Measurements from ENCODE around the gene LRP1. TPM values are rescaled to one million over a fixed set of nuclear protein-coding genes. Genes with fewer than 3 reads are reported as not detected.
A peak's percentile ranks its signal among the peaks of the same experiment; 100 is the strongest.

The LRP1 gene
- total and polyA plus RNA-seq, 2 of the 13 experiments (the other 11 are each of a cell fraction or from before 2014, with no cell fraction given): 14.7 to 30.8 TPM

DNA sequence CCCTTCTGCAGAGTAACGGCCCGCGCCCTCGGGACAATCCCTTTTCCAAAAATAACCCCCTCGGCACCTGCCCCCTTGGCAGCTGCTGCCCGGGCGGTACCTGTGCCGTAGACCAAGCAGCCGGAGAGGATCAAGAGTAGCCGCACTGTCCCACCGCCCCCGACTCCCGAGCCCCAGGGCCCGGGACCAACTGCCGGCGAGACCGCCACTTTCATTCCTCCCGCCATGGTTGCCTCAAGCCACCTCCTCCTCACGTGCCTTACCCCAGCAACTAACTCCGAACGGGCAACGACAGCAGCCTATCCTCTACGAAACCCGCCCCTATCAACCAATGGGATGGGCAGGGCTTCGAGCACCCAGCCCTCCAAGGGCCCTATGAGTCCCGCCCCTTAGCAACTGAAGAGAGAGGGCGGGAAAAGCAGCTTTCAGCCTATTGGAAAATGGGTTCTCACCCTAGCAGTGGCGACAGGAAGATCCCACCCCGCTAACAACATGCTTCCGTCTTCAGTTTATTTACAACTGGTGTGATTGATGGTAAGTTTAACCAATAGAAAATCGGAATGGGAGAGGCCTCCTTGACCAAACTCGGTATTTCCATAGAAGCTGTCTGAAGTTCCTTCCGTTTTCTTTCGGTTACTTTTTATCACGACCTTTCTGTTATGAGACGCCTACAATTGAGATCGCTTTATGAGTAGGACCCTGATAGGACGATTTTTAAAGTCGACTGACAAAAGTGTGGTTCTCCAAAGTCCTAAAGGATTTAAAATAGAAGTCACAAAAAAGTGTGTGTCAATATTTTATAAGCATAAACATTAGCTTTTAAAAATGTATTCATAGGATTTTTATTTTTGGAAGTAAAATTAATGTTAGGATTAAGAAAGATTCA is 49.5 kb upstream of the LRP1 start, which contains the start of gene NEMP1 (continued):
- no peak for TF ChIP-seq ZNF788 (CRISPR knock-in tag; IDR thresholded peaks at IDR 0.05; ENCODE audit: borderline replicate concordance)
- TF ChIP-seq MEF2D (CRISPR knock-in tag; IDR thresholded peaks at IDR 0.05): no peak
- no peak; the same call in 1 of the 2 replicates for TF ChIP-seq KLF11 (CRISPR knock-in tag; IDR thresholded peaks at IDR 0.05)
- peak; percentile 93 for TF ChIP-seq E2F1 (CRISPR knock-in tag; IDR thresholded peaks at IDR 0.05)
- TF ChIP-seq, protein P1, sequence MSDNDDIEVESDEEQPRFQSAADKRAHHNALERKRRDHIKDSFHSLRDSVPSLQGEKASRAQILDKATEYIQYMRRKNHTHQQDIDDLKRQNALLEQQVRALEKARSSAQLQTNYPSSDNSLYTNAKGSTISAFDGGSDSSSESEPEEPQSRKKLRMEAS (IDR thresholded peaks at IDR 0.05): peak; percentile 96
- no peak for TF ChIP-seq ZNF496 (CRISPR knock-in tag; IDR thresholded peaks at IDR 0.05; ENCODE audit: insufficient replicate concordance)
- no peak for TF ChIP-seq FOSL1 (CRISPR knock-in tag; IDR thresholded peaks at IDR 0.05; ENCODE audit: borderline replicate concordance)
- TF ChIP-seq ZNF460 (CRISPR knock-in tag; IDR thresholded peaks at IDR 0.05; ENCODE audit: borderline replicate concordance): no peak
- no peak for TF ChIP-seq MTF2 (CRISPR knock-in tag; IDR thresholded peaks at IDR 0.05; ENCODE audit: borderline replicate concordance)
- no peak for TF ChIP-seq MTF1 (CRISPR knock-in tag; IDR thresholded peaks at IDR 0.05)
- TF ChIP-seq AGO2 (optimal IDR thresholded peaks at IDR 0.05; ENCODE audit: low read depth, low read length): no peak
- TF ChIP-seq ZNF790 (CRISPR knock-in tag; IDR thresholded peaks at IDR 0.05; ENCODE audit: borderline replicate concordance): no peak
- TF ChIP-seq ISL2 (CRISPR knock-in tag; IDR thresholded peaks at IDR 0.05): no peak
- TF ChIP-seq, protein P2, sequence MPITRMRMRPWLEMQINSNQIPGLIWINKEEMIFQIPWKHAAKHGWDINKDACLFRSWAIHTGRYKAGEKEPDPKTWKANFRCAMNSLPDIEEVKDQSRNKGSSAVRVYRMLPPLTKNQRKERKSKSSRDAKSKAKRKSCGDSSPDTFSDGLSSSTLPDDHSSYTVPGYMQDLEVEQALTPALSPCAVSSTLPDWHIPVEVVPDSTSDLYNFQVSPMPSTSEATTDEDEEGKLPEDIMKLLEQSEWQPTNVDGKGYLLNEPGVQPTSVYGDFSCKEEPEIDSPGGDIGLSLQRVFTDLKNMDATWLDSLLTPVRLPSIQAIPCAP (CRISPR knock-in tag; IDR thresholded peaks at IDR 0.05; ENCODE audit: low read depth): no peak
- TF ChIP-seq MIER2 (CRISPR knock-in tag; IDR thresholded peaks at IDR 0.05): no peak
- no peak for TF ChIP-seq ZFP41 (CRISPR knock-in tag; IDR thresholded peaks at IDR 0.05; ENCODE audit: borderline replicate concordance)
- TF ChIP-seq NFIC (IDR thresholded peaks at IDR 0.05; ENCODE audit: low read length): 0 out of 2 replicates have a peak, but pooled peaks have one; percentile 27
- TF ChIP-seq ZSCAN30 (CRISPR knock-in tag; IDR thresholded peaks at IDR 0.05): no peak
- peak; percentile 74 for TF ChIP-seq HOXA9 (CRISPR knock-in tag; IDR thresholded peaks at IDR 0.05; ENCODE audit: borderline replicate concordance)
- TF ChIP-seq ZC3H4 (CRISPR knock-in tag; IDR thresholded peaks at IDR 0.05; ENCODE audit: borderline replicate concordance): no peak
- TF ChIP-seq ARNTL (CRISPR knock-in tag; IDR thresholded peaks at IDR 0.05): peak; percentile 94
- no peak; the same call in 1 of the 2 replicates for TF ChIP-seq ELF3 (CRISPR knock-in tag; IDR thresholded peaks at IDR 0.05)
- TF ChIP-seq ELF4 (CRISPR knock-in tag; IDR thresholded peaks at IDR 0.05; ENCODE audit: borderline replicate concordance): no peak; the same call in 1 of the 2 replicates
- TF ChIP-seq, protein P3, sequence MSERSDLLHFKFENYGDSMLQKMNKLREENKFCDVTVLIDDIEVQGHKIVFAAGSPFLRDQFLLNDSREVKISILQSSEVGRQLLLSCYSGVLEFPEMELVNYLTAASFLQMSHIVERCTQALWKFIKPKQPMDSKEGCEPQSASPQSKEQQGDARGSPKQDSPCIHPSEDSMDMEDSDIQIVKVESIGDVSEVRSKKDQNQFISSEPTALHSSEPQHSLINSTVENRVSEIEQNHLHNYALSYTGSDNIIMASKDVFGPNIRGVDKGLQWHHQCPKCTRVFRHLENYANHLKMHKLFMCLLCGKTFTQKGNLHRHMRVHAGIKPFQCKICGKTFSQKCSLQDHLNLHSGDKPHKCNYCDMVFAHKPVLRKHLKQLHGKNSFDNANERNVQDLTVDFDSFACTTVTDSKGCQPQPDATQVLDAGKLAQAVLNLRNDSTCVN (CRISPR knock-in tag; IDR thresholded peaks at IDR 0.05; ENCODE audit: borderline replicate concordance): no peak
- TF ChIP-seq KMT2B (CRISPR knock-in tag; IDR thresholded peaks at IDR 0.05): peak; percentile 60; the same call in 1 of the 2 replicates
- TF ChIP-seq ZNF784 (CRISPR knock-in tag; IDR thresholded peaks at IDR 0.05; ENCODE audit: borderline replicate concordance): no peak
- peak; percentile 88 for TF ChIP-seq SRF (IDR thresholded peaks at IDR 0.05; ENCODE audit: low read depth, low read length)

All from HepG2 (cell line).